T-cell (primary cell): Measurements from ENCODE around the gene FILIP1L. TPM values are rescaled to one million over a fixed set of nuclear protein-coding genes. Genes with fewer than 3 reads are reported as not detected.

Source experiments
- ATAC-seq, 4 experiments: fragments of 200-7000 bp in 3 of 4; fragments of 150-1000 bp in 1 of 4; cut with Tn5 transposase; replicated peaks in 1 of 4; 1 replicate in 3 of 4; 2 replicates in 1 of 4; pipeline ENCODE4 v1.10.0; 2021; ENCODE audit warnings: moderate library complexity in 3 of 4, mild to moderate bottlenecking in 2 of 4, moderate number of reproducible peaks in 1 of 4
- CTCF ChIA-PET, 2 donors: fragments of 300-600 bp; sonication (Branson Sonifier 250); formaldehyde crosslinking; loops; one replicate each; lab custom pipeline; 2022; ENCODE audit warnings: antibody characterized with exemption in 2 of 2; lab: Charles Lee
- POLR2A ChIA-PET, 2 donors: fragments of 300-600 bp; sonication (Branson Sonifier 250); formaldehyde crosslinking; loops; one replicate each; lab custom pipeline; 2022; ENCODE audit warnings: antibody characterized with exemption in 2 of 2; lab: Charles Lee
- DNase-seq, 35 experiments: peaks; one replicate each; pipeline versions ENCODE4 v3.0.0 to v3.0.0-alpha.2; 2013 to 2023
- H3K27ac ChIP-seq: one replicate; pipeline ENCODE4 v1.5.1; 2013; ENCODE audit warnings: low read length
- H3K27me3 ChIP-seq, 2 experiments: replicated peaks in 1 of 2; 1 replicate in 1 of 2; 2 replicates in 1 of 2; pipeline versions ENCODE4 v1.6.1 to v1.7.0; 2013; ENCODE audit warnings: low read length in 1 of 2, mixed read lengths in 1 of 2; ENCODE audit not compliant: control insufficient read depth in 2 of 2, insufficient read depth in 2 of 2; ENCODE audit errors: extremely low read depth in 1 of 2
- H3K36me3 ChIP-seq, 2 donors: 1 replicate in 1 of 2; 2 replicates in 1 of 2; pipeline versions ENCODE4 v1.6.1 to v1.7.0; 2013; ENCODE audit warnings: low read length in 1 of 2; ENCODE audit not compliant: control insufficient read depth in 2 of 2, insufficient read depth in 1 of 2; ENCODE audit errors: extremely low read depth in 1 of 2
- H3K4me1 ChIP-seq, 2 experiments: 1 replicate in 1 of 2; 2 replicates in 1 of 2; pipeline versions ENCODE4 v1.6.1 to v1.7.0; 2013; ENCODE audit warnings: low read length in 2 of 2, mixed read lengths in 1 of 2; ENCODE audit not compliant: insufficient read depth in 2 of 2, control insufficient read depth in 1 of 2; ENCODE audit errors: extremely low read depth in 1 of 2
- H3K4me3 ChIP-seq, 2 donors: 1 replicate in 1 of 2; 2 replicates in 1 of 2; pipeline versions ENCODE4 v1.5.1 to v1.7.0; 2013; ENCODE audit warnings: mild to moderate bottlenecking in 2 of 2, low read length in 1 of 2, moderate library complexity in 1 of 2; ENCODE audit not compliant: control insufficient read depth in 1 of 2; ENCODE audit errors: extremely low read depth in 1 of 2
- H3K9me3 ChIP-seq: 2 replicates; pipeline ENCODE4 v1.7.0; 2013
- H3K27ac Mint-ChIP-seq, 2 donors: one replicate each; pipeline ENCODE4 v1.8.0; 2020 to 2021; ENCODE audit warnings: mild to moderate bottlenecking in 2 of 2, mixed read lengths in 2 of 2
- H3K27me3 Mint-ChIP-seq, 2 donors: one replicate each; pipeline ENCODE4 v1.8.0; 2021 to 2022; ENCODE audit warnings: mixed read lengths in 2 of 2
- H3K36me3 Mint-ChIP-seq: one replicate; pipeline ENCODE4 v1.8.0; 2021; ENCODE audit warnings: mixed read lengths
- H3K4me1 Mint-ChIP-seq, 3 donors: one replicate each; pipeline ENCODE4 v1.8.0; 2020 to 2022; ENCODE audit warnings: mixed read lengths in 3 of 3, mild to moderate bottlenecking in 1 of 3
- H3K4me3 Mint-ChIP-seq, 3 donors: one replicate each; pipeline ENCODE4 v1.8.0; 2020 to 2022; ENCODE audit warnings: mild to moderate bottlenecking in 3 of 3, mixed read lengths in 3 of 3, moderate library complexity in 3 of 3
- H3K9me3 Mint-ChIP-seq, 3 donors: one replicate each; pipeline ENCODE4 v1.8.0; 2020 to 2022; ENCODE audit warnings: mixed read lengths in 3 of 3
- WGBS: methylation state at CpG from one replicate; pipeline ENCODE4 v1.1.5; 2013; ENCODE audit warnings: missing lambda C conversion rate; ENCODE audit not compliant: insufficient coverage; 5-methylcytosine and 5-hydroxymethylcytosine counted together
- total RNA-seq, 35 experiments: library from RNA in 6 of 35; stranded (reverse) in 6 of 35; fragments of 120-200 nt in 1 of 35; gene quantifications; one replicate each; pipeline versions ENCODE4 v1.2.1 to v1.2.4 and lab custom pipeline; 2013 to 2026

Gene FILIP1L
- total RNA-seq, 5 donors from 2014 or later (not counting 1 experiment from before 2014, with no cell fraction given): 0.10 to 0.38 (median 0.27) TPM; not detected in 1

DNA sequence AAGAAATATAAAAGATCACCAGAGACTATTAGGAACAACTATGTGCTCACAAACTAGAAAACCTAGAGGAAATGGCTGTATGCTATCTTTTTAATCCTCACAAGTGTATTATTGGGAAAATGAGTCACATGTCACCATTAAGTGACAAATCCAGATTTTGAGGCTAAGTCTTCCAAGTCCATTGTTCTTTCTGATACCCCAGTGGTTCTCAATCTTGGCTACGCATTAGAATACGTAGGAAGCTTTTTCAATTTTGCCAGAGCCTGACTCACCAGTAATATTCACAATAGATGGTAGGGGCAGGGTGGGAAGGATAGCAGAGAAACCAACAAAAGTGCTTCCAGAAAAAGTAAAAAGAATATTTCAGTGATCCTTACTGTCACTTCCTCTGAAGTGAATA is 117.0 kb downstream of the FILIP1L start:
- Histone ChIP-seq H3K4me1 (no peaks in the 10 kb centered on the region), H3K9me3 (no peaks in the 10 kb centered on the region), H3K36me3 (no peaks in the 10 kb centered on the region), H3K4me3 (no peak overlapping the region), H3K27ac (no peak overlapping the region), H3K27me3 (no peaks in the 10 kb centered on the region)
- peaks cover 43% of the 10 kb centered on the region for H3K36me3 Mint-ChIP-seq
- H3K9me3 Mint-ChIP-seq: peaks cover 18 to 37% (median 32%) of the 10 kb centered on the region in 3 donors
- ATAC-seq (no peak), DNase-seq (no peak)
- no peak overlapping the region for H3K27ac Mint-ChIP-seq
- H3K4me3 Mint-ChIP-seq: no peak overlapping the region
- H3K4me1 Mint-ChIP-seq: peaks cover 0 to 6% (median 0%) of the 10 kb centered on the region in 3 donors
- WGBS: no CpG with 5 or more reads among the region's 2 CpGs
- ChIA-PET POLR2A (no interaction called here), CTCF (no interaction called here)
- no peaks in the 10 kb centered on the region for H3K27me3 Mint-ChIP-seq

DNA sequence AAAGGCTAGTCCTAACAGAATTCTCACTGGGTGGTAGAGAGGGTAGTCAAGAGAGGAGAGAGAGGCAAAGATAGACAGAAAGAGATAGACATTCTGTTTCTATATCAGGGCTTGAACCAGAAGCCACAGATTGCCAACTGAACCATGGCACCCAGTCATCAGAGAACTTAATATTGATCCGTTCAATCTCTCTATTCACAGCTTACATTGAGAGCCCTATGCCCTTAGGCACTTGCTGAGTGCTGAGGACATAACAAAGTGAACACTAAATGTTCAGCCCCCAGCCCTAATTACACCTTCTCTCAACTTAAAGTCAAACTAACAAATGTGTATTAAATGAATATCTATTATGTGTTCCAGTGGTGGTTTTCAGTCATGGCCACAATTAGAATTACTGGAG is 124.1 kb downstream of the FILIP1L start:
- ChIA-PET POLR2A (no interaction called here), CTCF (no interaction called here)
- H3K36me3 Mint-ChIP-seq: peaks cover 30% of the 10 kb centered on the region
- no CpG with 5 or more reads among the region's 1 CpG for WGBS
- H3K9me3 ChIP-seq: no peaks in the 10 kb centered on the region
- no peak overlapping the region for H3K4me3 Mint-ChIP-seq
- H3K27me3 Mint-ChIP-seq: no peaks in the 10 kb centered on the region
- no peak overlapping the region for H3K27ac ChIP-seq
- H3K4me1 ChIP-seq: no peaks in the 10 kb centered on the region
- peaks cover 13 to 30% (median 21%) of the 10 kb centered on the region in 3 donors for H3K9me3 Mint-ChIP-seq
- H3K4me3 ChIP-seq: no peak overlapping the region
- no peaks in the 10 kb centered on the region for H3K36me3 ChIP-seq
- H3K4me1 Mint-ChIP-seq: no peaks in the 10 kb centered on the region
- no peak overlapping the region for H3K27ac Mint-ChIP-seq
- no peak for DNase-seq
- H3K27me3 ChIP-seq: no peaks in the 10 kb centered on the region
- no peak for ATAC-seq

DNA sequence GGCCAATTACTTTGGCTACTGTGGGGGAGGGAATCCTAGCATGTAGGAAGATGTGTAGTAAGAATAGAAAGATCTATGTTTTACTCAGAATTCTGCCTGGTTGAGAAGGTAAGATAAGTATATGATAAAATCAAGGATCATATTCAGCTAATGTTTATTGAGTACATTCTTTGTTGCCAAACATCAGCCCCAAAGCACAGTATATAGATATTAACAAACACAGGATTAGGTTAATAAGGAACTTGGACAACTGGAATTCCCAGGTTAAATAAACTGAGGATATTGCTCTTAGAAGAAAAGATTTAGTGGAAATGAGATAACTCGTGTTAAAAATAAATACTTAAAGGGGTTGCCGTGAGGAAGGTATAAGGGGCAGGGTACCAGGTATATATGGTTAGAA is 129.6 kb downstream of the FILIP1L start:
- no CpG with 5 or more reads among the region's 2 CpGs for WGBS
- H3K27ac Mint-ChIP-seq: no peak overlapping the region
- no peak overlapping the region for H3K4me3 Mint-ChIP-seq
- Histone ChIP-seq H3K9me3 (no peaks in the 10 kb centered on the region), H3K36me3 (no peaks in the 10 kb centered on the region), H3K4me3 (no peak overlapping the region), H3K27ac (no peak overlapping the region), H3K4me1 (no peaks in the 10 kb centered on the region), H3K27me3 (no peaks in the 10 kb centered on the region)
- H3K9me3 Mint-ChIP-seq: no peaks in the 10 kb centered on the region
- no peaks in the 10 kb centered on the region for H3K4me1 Mint-ChIP-seq
- no peaks in the 10 kb centered on the region for H3K36me3 Mint-ChIP-seq
- H3K27me3 Mint-ChIP-seq: no peaks in the 10 kb centered on the region
- DNase-seq (no peak), ATAC-seq (no peak)
- ChIA-PET CTCF (interaction anchor here in 1 of 2 donors (0.7 kb wide), 1 partner anchor 96 kb away, joined by 3 read pairs; no protein-coding TSS in a partner anchor), POLR2A (no interaction called here)

DNA sequence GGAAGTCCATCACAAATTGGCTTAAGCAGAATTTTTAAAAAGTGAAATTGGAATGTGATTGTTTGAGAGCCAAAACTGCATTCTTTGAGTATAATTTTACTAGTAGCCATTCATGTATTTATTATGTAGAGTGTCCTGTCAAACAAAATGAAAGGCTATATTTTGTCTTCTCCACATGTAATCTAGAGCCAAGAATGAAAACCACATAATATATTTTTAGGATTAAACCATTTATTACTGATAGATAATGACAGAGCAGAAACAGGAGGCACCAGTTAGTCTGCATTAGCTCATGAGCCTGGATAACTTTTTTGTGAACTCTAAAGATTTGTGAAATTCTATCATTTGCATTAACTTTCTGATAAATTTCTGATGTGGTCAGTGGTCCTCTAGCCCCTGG is 130.2 kb downstream of the FILIP1L start:
- Mint-ChIP-seq H3K27ac (no peak overlapping the region), H3K4me1 (no peaks in the 10 kb centered on the region), H3K9me3 (no peaks in the 10 kb centered on the region), H3K4me3 (no peak overlapping the region), H3K27me3 (no peaks in the 10 kb centered on the region), H3K36me3 (no peaks in the 10 kb centered on the region)
- H3K4me1 ChIP-seq: no peaks in the 10 kb centered on the region
- DNase-seq (no peak), ATAC-seq (no peak)
- no peaks in the 10 kb centered on the region for H3K36me3 ChIP-seq
- POLR2A ChIA-PET: no interaction called here
- H3K27ac ChIP-seq: no peak overlapping the region
- no peaks in the 10 kb centered on the region for H3K9me3 ChIP-seq
- H3K27me3 ChIP-seq: no peaks in the 10 kb centered on the region
- CTCF ChIA-PET: no interaction called here
- no peak overlapping the region for H3K4me3 ChIP-seq

DNA sequence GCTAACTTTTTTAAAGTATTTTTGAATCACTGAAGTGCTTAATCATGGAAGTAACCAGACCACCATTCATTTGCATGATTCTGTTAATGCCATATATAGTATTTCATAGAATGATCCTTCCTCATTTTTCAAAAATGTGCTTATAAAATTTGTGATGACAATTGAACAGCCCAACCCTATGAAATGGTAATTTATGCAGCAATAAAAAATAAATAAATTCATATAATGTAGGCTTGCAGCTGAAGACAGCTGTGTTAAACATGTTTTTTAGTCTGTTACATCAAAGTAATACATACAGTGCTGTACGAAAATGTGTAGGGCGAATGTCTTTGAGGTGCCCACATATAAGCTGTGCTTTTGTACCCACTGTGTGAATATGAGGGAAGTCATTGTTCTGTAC is 131.7 kb downstream of the FILIP1L start:
- Mint-ChIP-seq H3K27me3 (no peaks in the 10 kb centered on the region), H3K9me3 (no peaks in the 10 kb centered on the region), H3K36me3 (peaks cover 4% of the 10 kb centered on the region), H3K4me3 (no peak overlapping the region), H3K27ac (no peak overlapping the region), H3K4me1 (no peaks in the 10 kb centered on the region)
- H3K4me3 ChIP-seq: no peak overlapping the region
- no peaks in the 10 kb centered on the region for H3K9me3 ChIP-seq
- no peak for DNase-seq
- ATAC-seq: no peak
- no CpG with 5 or more reads among the region's 2 CpGs for WGBS
- no peaks in the 10 kb centered on the region for H3K36me3 ChIP-seq
- CTCF ChIA-PET: no interaction called here
- POLR2A ChIA-PET: no interaction called here
- H3K4me1 ChIP-seq: no peaks in the 10 kb centered on the region
- no peaks in the 10 kb centered on the region for H3K27me3 ChIP-seq
- no peak overlapping the region for H3K27ac ChIP-seq

DNA sequence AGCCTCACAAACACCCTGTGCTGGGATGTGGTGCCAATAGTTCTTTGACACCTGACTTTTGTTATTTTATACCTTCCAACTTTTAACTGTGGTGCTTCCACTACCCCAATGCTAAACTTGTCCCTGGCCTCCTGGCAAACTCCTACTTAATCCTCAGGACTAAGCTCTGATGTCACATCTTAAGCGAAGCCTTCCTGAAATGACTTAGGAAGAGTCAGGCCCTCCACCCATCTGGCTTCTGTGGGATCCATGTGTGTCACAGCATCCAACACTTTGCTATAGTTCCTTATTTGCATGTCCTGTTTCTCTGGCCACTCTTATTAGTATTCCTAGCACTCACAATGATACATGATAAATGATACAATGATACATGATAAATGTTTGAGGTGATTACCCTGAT is 133.2 kb downstream of the FILIP1L start:
- Mint-ChIP-seq H3K27me3 (no peaks in the 10 kb centered on the region), H3K27ac (no peak overlapping the region), H3K9me3 (peaks cover 0 to 8% (median 7%) of the 10 kb centered on the region in 3 donors), H3K4me1 (no peaks in the 10 kb centered on the region), H3K36me3 (peaks cover 11% of the 10 kb centered on the region), H3K4me3 (no peak overlapping the region)
- Histone ChIP-seq H3K9me3 (no peaks in the 10 kb centered on the region), H3K4me3 (no peak overlapping the region), H3K27me3 (no peaks in the 10 kb centered on the region), H3K36me3 (no peaks in the 10 kb centered on the region), H3K4me1 (no peaks in the 10 kb centered on the region), H3K27ac (no peak overlapping the region)
- ATAC-seq: no peak
- ChIA-PET CTCF (no interaction called here), POLR2A (no interaction called here)
- no peak for DNase-seq
- WGBS: 83% methylated on average over 1 of the region's 1 CpG

DNA sequence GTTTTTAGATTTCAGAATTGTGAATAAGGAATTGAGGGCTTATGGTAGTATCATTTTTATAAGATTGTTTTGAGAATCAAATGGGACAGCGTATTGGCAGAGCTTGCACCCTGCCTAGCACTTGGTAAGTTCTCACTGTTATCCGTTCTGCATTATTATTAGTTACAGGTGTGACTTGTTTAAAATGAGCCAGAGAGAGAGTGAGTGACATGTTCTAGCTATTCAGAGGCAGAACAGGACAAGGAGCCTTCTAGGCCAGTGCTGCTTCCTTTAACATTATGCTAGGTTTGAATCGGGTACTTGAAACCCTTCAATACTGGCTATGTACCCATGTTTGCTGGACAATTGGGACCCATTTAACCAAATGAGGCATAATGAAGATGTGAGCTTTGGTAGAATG is 133.7 kb downstream of the FILIP1L start:
- Histone ChIP-seq H3K27ac (no peak overlapping the region), H3K36me3 (no peaks in the 10 kb centered on the region), H3K4me1 (no peaks in the 10 kb centered on the region), H3K9me3 (no peaks in the 10 kb centered on the region), H3K4me3 (no peak overlapping the region), H3K27me3 (no peaks in the 10 kb centered on the region)
- Mint-ChIP-seq H3K27ac (no peak overlapping the region), H3K36me3 (peaks cover 11% of the 10 kb centered on the region), H3K4me3 (no peak overlapping the region), H3K4me1 (no peaks in the 10 kb centered on the region), H3K9me3 (peaks cover 0 to 8% (median 7%) of the 10 kb centered on the region in 3 donors), H3K27me3 (no peaks in the 10 kb centered on the region)
- ATAC-seq: no peak
- 100% methylated on average over 2 of the region's 3 CpGs for WGBS
- CTCF ChIA-PET: no interaction called here
- POLR2A ChIA-PET: no interaction called here
- no peak for DNase-seq
